A549 (cell line): Measurements from ENCODE around the gene ZNHIT2.

Experiments used
- CEBPB ChIP-seq, 2 experiments: fragments of >200 bp in 1 of 2; sonication (Bioruptor Twin) in 1 of 2; formaldehyde crosslinking in 1 of 2; IDR thresholded peaks; 2 replicates each; pipeline ENCODE4 v1.6.1; 2012 to 2016
- EP300 ChIP-seq, 2 experiments: fragments of >200 bp; sonication (Bioruptor Twin); formaldehyde crosslinking; IDR thresholded peaks; 2 replicates in 1 of 2; 3 replicates in 1 of 2; pipeline ENCODE4 v1.6.1; 2016 to 2017
- MYC ChIP-seq: IDR thresholded peaks from 2 replicates; pipeline ENCODE4 v1.6.1; 2012; ENCODE audit warnings: mild to moderate bottlenecking, inconsistent platforms, low read length, improper control_type of control experiment, borderline replicate concordance
- NFE2L2 ChIP-seq: fragments of 150-350 bp; conservative IDR thresholded peaks from 2 replicates; pipeline ENCODE4 v1.6.1; 2014; ENCODE audit warnings: low read length
- POLR2A ChIP-seq: IDR thresholded peaks from 2 replicates; pipeline ENCODE4 v1.6.1; 2012; ENCODE audit warnings: mild to moderate bottlenecking, low read length
- TF ChIP-seq, protein P1 (sequence below): fragments of >200 bp; sonication (Bioruptor Twin); formaldehyde crosslinking; IDR thresholded peaks from 3 replicates; pipeline ENCODE4 v1.5.1; 2016
- TF ChIP-seq, protein P2 (sequence below): fragments of 150-350 bp; IDR thresholded peaks from 2 replicates; pipeline ENCODE4 v1.6.1; 2014; ENCODE audit warnings: low read depth, mild to moderate bottlenecking, low read length
- TF ChIP-seq, protein P3 (sequence below): fragments of >200 bp; sonication (Bioruptor Twin); formaldehyde crosslinking; IDR thresholded peaks from 3 replicates; pipeline ENCODE4 v1.6.1; 2016
- TF ChIP-seq, protein P4 (sequence below): fragments of 450-650 bp; IDR thresholded peaks from 2 replicates; pipeline ENCODE4 v1.6.1; 2014; ENCODE audit warnings: antibody characterized with exemption

DNA sequence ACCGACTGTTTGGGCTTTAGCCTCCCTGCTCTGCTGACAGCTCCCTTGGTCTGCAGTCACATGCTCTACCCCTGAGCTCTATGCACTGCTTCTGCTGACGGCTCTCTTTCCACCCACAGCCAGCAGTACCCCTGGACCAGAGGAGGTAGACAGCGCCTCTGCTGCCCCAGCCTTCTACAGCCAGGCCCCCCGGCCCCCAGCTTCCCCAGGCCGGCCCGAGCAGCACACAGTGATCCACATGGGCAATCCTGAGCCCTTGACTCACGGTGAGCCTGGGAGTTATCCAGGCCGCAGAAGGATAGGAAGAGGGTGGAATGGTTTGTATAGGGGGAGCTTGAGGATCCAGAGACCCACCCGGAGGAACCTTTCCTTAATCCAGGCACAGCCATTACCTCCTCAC, 30.7 kb downstream of the ZNHIT2 start:
- TF ChIP-seq MYC (no peak), POLR2A (no peak), EP300 (IDR thresholded peaks at IDR 0.05) (no peak), NFE2L2 (no peak), CEBPB (IDR thresholded peaks at IDR 0.05) (no peak)
- TF ChIP-seq, protein P1, sequence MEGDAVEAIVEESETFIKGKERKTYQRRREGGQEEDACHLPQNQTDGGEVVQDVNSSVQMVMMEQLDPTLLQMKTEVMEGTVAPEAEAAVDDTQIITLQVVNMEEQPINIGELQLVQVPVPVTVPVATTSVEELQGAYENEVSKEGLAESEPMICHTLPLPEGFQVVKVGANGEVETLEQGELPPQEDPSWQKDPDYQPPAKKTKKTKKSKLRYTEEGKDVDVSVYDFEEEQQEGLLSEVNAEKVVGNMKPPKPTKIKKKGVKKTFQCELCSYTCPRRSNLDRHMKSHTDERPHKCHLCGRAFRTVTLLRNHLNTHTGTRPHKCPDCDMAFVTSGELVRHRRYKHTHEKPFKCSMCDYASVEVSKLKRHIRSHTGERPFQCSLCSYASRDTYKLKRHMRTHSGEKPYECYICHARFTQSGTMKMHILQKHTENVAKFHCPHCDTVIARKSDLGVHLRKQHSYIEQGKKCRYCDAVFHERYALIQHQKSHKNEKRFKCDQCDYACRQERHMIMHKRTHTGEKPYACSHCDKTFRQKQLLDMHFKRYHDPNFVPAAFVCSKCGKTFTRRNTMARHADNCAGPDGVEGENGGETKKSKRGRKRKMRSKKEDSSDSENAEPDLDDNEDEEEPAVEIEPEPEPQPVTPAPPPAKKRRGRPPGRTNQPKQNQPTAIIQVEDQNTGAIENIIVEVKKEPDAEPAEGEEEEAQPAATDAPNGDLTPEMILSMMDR = no peak
- TF ChIP-seq, protein P2, sequence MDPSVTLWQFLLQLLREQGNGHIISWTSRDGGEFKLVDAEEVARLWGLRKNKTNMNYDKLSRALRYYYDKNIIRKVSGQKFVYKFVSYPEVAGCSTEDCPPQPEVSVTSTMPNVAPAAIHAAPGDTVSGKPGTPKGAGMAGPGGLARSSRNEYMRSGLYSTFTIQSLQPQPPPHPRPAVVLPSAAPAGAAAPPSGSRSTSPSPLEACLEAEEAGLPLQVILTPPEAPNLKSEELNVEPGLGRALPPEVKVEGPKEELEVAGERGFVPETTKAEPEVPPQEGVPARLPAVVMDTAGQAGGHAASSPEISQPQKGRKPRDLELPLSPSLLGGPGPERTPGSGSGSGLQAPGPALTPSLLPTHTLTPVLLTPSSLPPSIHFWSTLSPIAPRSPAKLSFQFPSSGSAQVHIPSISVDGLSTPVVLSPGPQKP = no peak
- TF ChIP-seq, protein P3, sequence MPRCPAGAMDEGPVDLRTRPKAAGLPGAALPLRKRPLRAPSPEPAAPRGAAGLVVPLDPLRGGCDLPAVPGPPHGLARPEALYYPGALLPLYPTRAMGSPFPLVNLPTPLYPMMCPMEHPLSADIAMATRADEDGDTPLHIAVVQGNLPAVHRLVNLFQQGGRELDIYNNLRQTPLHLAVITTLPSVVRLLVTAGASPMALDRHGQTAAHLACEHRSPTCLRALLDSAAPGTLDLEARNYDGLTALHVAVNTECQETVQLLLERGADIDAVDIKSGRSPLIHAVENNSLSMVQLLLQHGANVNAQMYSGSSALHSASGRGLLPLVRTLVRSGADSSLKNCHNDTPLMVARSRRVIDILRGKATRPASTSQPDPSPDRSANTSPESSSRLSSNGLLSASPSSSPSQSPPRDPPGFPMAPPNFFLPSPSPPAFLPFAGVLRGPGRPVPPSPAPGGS = no peak
- TF ChIP-seq, protein P4, sequence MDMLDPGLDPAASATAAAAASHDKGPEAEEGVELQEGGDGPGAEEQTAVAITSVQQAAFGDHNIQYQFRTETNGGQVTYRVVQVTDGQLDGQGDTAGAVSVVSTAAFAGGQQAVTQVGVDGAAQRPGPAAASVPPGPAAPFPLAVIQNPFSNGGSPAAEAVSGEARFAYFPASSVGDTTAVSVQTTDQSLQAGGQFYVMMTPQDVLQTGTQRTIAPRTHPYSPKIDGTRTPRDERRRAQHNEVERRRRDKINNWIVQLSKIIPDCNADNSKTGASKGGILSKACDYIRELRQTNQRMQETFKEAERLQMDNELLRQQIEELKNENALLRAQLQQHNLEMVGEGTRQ = no peak
